GM19463 (cell line): ENCODE data around the gene P2RY14.

Source experiments
- ATAC-seq: cut with Tn5 transposase; IDR thresholded peaks from one replicate; pipeline ENCODE4 v1.9.1; 2021; ENCODE audit warnings: mild to moderate bottlenecking, moderate library complexity; ENCODE audit not compliant: unreplicated experiment

Gene P2RY14

DNA sequence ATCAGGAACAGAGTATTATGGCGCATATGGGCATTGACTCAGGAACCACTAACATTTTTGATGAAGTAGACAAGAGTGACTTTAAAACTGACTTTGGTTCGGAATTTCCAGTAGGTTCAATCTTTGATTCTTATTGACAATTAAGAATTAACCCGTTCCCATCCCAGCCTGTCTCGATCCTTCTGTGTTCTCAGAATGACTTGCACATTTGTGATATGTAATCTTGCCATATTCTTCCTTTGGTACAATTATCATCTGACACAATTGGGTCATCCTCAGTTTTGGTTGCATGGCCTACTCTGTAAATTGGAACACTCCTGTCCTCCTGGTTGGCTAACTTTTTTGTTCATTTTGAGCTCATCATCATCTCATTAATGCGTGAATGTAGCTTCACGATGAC lies 85.8 kb downstream of the P2RY14 start:
- ATAC-seq, result no peak

DNA sequence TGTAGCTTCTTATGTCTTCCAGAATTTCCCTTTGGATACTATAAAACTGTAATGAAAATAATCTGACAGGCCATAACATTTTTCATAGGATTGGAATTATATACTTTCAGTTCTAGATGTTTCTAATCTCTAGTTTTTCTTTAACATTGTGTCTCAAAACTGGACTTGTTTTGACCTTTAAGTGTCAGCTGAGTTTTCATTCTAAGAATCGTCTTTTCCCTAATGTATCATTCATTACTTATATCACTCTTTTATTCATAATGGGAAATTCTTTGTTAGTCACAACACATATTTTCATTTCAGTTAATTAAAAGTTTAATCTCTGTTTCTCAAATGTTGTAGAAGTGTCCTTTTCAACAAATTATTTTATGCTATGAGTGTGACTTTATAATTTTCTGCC lies 87.2 kb downstream of the P2RY14 start:
- no peak for ATAC-seq

DNA sequence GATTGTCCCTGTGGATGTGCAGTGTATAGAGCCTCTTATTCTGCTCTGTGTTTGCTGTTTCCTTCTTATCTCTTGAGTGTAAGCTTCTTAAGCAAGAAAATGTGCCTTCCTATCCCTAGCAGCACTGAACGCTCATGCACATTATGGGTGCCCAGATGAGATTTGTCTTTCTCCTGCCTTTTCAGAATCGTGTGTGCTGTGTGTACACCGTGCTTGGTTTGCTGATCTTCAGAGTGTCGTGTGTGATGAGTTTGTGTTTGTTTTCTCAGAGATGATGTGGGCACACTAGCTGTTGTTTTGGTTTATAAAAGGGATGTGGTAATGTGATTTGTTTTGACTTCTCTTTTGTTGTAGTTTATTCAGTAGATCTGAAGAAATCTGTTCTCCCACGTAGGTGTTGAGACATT lies 95.1 kb downstream of the P2RY14 start:
- no peak for ATAC-seq

DNA sequence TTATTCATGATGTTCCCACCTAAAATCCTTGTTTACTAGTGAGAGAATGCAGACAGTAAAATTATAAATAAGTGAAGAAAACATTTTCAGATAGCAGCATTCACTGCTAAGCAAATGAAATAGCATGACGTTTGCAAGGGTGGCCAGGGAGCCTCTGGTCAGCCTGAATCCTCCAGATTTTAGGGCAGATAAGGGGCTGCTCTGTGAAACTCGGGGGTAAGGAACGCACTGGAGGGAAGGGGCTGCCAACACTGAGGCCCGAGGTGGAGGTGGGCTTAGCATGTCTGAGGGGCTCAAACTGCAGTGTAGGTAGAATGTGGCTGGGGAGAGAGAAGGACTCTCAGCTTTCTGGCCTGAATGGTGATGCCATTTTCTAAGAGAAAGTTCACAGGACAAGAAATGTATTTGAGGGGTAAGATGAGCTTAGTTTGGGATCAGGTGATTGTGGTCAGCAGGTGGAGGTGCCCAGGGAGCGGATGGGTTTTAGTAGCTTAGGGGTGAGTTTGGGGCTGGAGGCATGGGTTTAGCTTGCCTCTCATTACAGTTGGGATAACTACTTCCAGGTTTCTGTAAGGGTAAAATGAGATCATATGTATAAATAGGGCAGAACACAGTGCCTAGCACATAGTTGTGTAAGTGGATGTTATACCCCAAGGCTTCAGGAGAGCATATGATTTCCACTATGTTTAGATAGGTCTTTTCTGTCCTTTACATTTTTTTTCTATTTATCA lies 95.8 kb downstream of the P2RY14 start:
- no peak for ATAC-seq

DNA sequence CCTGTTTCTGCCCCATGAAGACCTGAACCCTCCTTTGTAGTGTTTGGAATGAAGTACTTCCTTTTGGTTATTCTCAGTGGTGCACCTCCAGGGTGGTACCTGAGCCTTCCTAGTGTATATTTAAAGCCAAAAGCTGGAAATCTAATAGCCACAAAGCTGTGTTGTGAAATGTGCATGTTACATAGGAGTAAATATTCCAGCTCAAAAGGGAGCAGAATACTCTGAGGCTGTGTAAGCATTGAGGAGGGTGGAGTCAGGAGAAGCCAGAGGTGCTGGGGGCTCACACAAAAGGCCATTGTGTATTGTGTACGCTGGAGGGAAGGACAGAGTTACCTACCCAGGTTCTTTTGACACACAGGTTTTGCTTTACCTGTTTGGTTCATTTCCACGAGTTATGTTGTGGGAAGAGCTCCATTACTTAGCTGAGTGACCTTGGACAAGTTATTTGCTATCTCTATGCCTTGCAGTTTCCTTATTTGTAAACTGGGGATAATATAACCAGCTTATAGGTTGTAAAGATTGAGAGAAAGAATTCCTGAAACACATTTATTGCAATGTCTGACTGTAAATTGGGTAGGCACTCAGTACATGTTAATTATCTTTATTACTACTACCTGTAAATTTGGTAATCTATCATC lies 100.0 kb downstream of the P2RY14 start:
- ATAC-seq, result no peak

DNA sequence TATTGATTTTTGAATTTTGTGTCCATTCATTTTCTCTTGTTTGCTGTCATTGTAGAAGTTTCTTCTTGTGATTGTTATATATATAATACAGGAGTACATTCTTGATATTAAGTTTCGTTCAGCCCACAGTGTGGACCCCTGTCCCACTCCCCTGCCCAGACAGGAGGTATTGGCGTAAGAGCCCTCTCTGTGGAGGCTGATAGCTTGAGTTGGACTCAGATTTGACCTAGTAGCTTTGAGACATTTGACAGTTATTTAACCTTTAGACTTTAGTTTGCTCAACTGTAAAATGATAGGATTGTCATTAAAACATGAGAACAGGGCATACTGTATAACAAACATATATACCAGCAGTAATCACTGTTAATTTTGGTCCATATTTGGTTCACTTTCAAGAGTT lies 102.4 kb downstream of the P2RY14 start:
- ATAC-seq, result no peak

DNA sequence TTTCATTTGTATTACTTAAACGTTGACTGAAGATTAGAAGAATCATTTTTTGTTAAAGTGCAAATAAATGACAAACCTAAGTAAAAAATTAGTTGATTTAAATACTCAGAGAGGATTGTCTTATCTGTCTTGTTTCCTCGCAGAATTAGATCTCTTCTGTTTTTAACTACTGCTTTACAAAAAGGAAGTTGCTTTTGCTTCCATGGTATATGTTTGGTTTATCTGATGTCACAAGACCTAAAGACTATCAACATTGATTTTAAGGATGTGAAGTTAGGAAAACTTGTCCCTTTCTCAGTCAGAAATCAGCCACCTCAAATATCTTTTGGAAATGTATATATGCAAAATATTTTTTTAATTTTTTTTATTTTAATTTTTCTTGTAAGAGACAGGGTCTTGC lies 104.0 kb downstream of the P2RY14 start:
- no peak for ATAC-seq

DNA sequence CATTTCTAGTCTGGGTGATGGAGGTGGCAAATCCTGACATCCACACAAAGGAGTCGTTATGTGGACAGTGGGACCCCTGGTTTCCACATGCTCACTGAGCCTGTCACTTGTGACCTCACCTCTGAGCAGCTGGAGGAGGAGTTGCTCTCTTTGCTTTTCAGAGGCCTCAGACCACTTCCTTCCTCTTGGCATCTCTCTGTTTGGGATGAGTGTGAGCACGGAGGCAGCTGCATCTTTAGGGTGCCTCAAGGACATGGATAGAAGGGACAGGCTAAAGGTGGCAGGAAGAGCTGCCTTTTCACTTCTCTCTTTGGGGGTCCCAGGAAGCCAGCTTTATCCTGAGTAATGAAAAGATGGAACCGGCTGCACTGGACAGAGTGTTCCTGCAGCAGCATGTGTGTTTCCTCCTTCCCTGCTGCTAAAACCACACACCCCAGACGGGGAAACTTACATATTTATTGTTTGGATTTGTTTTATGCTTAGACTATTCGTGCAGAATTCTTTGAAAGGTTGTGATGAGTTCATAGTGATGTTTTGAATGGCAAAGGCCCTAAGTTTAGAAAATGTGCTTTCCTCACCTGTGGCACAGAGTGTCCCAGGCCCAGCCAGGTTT lies 107.1 kb downstream of the P2RY14 start:
- ATAC-seq, result peak; percentile 58

DNA sequence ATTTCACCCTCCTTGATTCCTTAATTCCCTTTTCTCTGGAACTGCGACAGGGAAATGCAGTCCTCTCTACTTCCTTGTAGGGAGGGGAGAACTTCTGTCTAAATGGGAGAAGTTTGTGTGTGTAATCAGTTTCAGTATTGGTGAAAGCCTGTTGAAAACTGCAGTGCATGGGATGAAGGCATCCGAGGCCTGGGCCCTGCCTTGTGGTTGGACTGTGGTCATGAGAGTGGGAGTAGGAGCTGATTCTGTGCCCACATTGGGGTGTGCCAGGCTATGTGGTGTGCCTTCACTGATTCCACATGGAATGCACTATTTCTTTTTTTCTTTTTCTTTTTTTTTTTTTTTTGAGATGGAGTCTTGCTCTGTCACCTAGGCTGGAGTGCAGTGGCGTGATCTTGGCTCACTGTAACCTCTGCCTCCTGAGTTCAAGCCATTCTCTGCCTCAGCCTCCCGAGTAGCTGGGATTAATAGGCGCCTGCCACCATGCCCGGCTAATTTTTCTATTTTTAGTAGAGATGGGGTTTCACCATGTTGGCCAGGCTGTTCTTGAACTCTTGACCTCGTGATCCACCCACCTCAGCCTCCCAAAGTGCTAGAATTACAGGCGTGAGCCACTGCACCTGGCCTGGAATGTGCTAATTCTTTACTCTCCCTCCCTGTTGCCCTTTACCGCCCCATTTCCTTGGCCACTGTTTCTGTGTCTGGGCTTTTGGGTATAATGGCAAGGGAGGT lies 108.2 kb downstream of the P2RY14 start:
- peak; percentile 40 for ATAC-seq

DNA sequence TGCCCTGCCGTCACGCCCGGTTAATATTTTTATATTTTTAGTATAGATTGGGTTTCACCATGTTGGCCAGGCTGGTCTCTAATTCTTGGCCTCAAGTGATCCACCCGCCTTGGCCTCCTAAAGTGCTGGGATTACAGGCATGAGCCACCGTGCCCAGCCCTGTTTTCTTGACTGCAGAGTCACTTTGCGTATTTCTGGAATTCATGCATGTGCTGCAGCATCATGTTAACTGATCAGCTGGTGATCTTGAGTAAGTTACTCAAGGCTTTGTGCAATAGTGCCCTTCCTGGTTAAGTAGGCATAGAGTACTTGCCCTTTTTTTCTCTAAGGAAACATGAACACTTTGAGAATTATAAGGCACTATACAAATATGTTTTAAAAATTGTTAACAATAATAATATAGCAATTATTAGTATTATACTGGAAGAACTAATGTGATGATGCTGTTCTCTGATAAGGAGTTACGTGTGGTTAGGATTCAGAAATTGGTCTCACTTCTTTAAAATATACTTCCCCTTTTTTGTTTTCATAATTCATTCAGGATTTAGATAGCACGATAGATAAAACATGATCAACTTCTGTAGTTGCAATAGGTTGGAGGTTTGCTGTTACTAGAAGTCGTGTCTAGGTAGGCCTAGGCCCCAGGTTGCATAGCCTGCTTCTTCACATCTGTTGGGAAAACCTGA lies 108.9 kb downstream of the P2RY14 start:
- peak; percentile 18 for ATAC-seq

DNA sequence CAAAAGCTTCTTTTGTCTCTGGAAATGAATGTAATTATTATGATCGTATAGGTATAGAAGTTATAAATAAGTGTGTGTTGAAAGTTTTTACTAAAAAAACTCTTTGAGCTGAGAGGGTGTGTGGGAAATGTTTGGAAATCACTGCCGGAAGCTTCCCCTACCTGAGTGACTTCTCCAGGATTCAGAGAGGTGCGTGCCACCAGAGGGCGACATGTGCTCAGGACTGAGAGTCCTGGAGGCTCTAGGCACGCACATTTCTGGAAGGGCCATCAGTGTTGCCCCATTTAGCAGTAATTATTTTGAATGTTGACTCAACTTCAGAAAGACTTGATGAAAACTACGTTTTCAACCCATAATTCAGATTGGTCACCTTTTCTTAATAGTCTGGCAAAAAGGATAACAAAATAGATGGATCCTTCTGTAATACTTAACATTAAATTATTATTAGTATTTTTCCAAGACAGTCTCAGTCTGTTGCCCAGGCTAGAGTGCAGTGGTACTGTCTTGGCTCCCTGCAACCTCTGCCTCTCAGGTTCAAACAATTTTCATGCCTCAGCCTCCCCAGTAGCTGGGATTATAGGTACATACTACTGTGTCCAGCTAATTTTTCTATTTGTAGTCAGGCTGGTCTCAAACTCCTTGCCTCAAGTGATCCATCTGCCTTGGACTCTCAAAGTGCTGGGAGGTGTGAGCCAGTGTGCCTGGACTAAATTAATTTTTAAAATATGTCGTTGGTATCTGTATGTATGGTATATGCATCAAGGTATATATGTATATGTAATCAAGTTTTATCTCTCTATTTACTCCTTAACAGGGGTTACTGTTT lies 109.9 kb downstream of the P2RY14 start:
- peak; percentile 49 for ATAC-seq

DNA sequence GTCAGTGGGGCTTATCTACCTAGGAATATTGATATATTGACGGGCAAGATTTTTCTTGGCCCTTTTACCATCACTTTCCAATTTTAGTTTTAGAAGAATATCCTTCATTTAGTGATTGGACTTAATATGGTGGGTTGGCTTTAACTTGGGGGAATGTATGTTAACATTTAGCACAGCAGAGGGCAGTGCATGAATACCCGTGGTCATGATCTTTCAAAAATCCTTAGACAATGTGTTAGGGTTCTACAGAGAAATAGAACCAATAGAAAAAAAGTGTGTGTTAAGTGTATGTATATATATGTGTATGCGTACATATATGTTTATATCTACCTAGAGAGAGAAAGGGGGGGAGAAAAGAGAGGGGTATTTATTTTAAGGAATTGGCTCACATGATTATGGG lies 112.2 kb downstream of the P2RY14 start:
- no peak for ATAC-seq

DNA sequence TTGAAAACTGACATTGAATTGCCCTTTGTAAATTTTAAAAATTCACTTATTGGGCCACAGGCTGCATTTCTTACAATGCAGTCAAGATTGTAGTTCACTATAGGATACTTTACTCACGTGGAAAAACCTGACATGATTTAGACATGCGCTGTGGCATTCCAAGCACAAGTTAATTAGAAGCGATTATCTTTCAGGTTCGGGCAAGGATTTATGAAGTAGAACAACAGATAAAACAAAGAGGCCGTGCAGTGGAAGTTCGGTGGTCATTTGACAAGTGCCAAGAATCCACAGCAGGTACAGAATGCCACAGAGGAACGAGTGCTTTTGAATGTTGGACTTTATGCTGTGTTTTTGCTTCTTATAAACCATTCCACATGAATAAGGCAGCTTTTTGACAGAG lies 113.1 kb downstream of the P2RY14 start:
- no peak for ATAC-seq
